HG02938 (cell line): ENCODE results near the gene PLD1.
"Not testable (repeated sequence)": the region's sequence is repeated elsewhere in the genome, so short reads cannot be mapped to it uniquely, and the experiment has no call there.

Source experiments
- ATAC-seq: cut with Tn5 transposase; IDR thresholded peaks from one replicate; pipeline ENCODE4 v1.9.1; 2021; ENCODE audit warnings: mild to moderate bottlenecking, moderate library complexity; ENCODE audit not compliant: unreplicated experiment

The PLD1 gene

GRCh38 chr3:171748064-171748924, 62.0 kb downstream of the PLD1 start:
- no peak for ATAC-seq

DNA sequence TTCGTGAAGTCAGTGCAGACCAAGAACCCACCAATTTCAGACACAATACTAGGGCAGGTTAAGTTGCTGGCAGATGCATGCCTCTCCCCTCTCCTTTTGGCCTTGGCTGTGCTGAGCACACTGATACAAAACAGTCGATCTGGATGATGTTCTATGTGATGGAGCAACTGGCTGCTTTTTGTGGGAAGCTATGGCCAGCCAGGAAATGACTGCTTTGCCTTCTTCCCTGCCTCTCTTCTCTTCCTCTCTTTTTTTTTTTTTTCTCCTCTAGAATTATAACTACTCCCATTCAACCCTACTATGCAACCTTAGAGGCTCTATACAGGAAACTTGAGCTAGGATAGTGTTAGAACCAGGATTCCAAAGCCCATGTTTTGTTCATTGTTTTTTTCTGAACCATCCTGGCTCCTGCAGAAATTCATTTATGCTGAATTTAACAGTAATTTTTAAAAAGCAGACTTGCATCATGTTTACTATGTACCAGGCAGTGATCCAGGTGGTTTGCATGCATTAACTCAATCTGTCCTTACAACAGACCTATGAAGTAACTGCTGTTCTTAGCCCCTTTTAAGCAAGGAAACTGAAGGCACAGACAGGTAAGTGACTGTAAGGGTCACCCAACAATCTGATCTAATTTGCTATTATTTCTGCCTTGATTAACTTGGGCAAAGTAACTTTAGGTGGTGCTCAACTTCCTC, 62.9 kb downstream of the PLD1 start:
- ATAC-seq, result no peak

GRCh38 chr3:171746320-171747222, 63.7 kb downstream of the PLD1 start:
- ATAC-seq, result not testable (repeated sequence)

GRCh38 chr3:171745577-171746319, 64.5 kb downstream of the PLD1 start:
- no peak for ATAC-seq

DNA sequence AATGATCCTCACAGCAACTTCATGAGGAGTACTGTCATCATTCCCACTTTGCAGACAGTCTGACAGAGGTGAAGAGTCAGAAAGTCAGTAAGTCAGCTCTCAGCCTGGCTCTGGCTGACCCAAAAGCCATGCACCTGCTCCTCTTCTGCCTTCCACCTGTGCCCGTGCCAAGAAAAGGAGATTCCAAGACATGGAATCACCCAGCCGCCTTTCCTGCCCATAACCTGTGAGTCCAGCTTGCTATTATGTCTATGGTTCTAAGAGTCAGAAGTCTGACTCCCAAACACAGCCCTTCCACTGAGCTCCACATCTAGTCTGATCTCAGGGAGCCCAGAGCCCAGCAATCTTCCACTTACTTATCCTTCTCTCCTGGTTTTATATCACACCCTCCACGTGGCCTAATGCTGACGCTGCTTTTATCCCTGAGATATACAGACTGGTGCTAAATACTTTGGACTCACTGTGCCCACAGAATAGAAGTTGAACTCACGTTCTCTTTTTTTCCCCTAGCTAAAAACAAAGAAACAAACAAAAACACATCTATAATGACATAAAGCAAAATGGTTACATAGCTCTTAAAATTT, 66.0 kb downstream of the PLD1 start:
- no peak for ATAC-seq

DNA sequence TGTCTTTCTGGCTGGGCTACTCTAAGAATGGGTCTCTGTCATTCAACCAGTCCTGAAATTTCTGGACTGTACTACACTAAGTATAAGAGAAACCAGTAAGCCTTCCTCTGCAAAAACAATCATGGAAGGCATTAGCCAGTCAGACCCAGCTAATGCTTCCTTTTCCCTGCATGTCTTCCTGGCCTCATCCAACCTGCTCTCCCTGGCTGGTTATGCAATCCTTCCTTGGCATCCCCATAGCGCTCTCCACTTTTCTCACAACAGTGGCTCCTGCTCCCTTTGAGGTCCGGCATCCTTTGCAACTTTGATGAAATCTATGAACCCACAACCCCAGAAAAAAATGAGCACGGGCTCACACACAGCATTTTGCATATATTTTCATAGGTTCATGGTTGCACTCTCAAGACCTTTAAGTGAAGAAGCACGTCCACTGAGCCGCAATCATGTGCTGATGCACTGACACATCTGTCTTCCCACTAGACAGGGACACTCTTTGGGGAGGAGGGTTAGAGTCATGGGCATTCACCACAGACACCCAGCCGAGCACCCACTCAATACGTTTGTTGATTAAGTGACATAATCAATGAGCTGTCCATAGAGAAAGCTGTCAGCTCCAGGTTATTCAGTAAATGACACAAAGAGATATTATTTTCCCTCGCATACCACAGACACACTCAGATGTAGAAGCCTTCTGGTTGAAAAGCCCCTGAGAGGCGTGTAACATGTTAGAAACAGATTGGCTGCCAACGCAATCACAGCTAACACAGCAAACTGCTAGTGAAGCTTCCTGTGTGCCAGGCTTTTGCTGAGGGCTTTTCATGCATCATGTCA, 66.7 kb downstream of the PLD1 start:
- no peak for ATAC-seq

DNA sequence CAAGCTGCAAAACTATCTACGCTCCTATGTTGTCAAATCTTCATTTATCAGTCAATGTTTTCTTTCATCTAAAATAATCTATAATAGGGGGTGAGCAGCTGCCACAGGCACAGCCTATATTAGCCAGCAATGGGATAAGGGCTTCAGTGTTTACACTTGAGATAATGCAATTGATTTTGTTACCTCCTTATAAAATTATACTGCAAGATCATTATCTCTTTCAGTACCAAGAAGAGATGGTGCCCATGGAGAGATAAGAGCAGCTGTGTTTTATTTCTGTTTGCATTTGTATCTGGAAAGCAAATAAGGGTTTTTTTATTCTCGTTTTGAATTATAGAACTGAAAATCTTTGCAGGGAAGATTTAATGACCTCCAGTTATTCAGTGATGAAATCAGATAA, 68.9 kb downstream of the PLD1 start:
- ATAC-seq, result no peak

DNA sequence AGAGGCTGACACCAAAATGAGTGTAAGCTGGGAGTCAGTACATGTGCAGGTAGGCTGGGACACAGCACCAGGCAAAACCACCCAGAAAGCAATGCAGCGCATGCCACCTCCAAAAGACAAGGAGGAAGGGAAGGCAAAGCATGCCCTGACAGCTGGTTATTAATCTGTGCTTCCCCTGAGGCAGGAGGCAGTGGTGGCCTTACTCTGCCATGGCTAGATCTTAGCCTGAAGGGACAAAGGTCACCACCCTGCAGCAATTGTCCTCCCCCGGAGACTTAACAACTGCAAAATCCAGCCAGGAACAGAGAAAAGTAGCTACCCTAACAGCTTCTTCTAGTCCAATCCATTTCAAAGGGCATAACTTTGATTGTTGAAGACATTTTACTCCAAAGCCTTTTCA, 73.7 kb downstream of the PLD1 start:
- no peak for ATAC-seq

DNA sequence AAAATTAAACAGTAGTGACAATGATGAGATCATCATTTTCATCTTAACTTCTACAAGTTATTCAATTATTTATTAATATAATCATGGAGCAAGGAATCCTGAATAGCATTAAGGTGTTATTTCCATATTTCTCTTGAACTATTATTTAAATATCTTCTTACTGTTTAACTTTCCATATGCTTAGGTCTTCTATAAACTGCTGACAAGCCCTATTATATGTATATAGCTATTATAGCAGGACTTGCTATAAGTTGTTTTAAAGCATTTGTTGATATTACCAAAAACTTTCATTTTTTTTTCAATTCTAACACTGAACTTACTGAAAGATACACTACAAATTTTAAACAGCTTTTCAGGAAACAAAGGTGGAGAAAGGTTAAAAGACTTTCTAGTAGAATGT, 76.7 kb downstream of the PLD1 start:
- no peak for ATAC-seq

- ATAC-seq, result no peak
These were observed 77.5 kb downstream of the PLD1 start for GRCh38 chr3:171732756-171733155.

DNA sequence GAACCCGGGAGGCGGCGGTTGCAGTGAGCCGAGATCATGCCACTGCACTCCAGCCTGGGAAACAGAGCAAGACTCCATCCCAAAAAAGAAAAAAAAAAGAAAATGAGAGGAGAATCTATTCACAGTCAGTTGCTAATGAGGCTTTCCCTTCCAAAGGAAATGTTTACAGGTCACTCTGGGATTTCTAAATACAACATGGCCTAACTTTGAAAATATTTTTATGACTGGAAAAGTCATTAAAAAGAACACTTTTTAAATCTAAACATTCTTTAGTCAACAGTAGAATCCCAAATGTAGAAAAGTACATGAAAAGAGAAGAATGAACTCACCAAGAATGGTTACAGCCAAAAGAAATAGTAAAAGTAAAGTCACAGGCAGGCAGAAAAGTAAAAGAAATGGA, 78.6 kb downstream of the PLD1 start:
- no peak for ATAC-seq

DNA sequence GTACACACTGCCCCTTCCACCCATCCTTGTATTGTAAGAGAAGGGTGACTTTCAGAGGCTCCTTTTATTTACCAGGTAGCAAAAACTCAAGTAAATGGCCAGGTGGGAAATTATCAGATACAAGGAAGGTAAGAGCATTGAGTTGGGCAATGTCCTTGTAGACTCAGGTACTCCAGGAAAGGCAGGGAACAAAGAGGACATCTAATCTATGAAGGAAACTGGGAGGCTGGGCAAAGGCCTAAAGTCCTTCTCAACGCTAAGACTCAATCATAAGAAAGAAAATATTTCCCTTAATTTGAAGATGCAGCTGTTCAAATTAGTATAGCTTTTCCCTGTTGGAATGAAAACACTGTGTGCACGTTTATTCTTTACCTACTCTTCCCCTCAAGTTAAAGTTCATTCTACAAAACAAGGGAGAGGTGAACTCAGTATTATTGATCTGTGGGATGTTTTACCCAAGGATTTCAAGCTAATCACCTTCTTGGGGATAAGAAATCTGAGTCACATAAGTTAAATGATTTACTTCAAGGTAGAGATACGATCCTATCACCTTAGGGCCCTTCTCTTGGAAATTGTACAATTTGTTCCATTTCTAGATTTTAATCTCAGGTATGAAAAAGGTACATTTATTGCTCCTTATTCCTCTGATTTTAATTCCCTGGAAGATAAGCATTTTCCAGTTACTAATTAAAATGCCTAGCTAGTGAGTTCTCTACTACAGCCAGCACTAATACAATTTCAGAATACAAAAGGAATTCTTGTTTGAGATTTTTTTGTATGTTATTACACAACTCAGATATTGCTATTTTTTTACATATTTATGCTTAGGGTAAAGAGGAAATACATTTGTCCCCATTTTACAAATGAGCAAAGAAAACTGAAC, 80.6 kb downstream of the PLD1 start:
- no peak for ATAC-seq

DNA sequence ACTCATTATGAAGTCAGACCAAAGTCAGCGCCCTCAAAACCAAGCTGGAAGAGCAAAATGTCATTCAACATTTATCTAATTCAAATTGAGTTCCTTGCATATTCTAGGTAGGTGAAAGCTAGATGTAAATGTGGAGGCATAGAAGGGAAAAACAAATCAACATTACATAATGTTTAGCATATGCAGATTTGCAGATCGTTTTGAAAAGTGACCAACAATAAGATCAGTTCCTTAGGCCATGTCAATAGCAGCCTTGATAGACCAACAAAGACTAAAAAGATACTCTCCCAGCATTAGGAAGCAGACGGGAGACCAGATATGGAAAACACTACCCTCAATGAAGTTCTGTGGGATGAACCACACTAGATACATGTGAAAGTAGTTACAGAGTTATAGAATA, 83.0 kb downstream of the PLD1 start:
- no peak for ATAC-seq

DNA sequence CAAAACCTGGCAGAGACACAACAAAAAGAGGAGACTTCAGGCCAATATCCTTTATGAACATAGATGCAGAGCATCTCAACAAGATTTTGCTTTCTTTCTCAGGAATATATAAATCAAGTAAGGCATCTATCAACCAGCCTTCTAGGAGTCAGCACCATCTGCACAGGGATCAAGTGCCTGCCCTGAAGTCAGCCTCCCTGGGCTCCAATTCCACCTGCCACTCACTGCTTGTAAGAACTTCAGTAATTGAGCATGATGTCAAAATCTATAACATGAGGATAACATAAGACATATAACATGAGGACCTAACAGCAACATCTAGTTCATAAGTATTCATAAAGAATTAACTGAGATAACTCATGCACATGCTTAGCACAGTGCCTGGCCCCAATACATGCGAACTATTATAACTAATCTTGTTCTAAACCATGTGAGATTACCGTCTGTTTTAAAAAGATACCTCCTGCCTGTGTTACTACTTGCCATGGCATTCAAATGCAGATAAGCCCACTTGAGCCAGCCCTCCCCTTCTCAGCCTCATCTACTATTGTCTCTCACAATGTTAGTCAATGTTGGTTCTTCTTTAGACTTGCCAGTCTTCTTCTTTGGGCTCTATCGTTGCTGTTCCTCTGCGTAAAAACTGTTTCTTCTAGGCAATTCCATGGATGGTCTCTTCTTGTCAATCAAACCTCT, 91.6 kb downstream of the PLD1 start:
- ATAC-seq, result no peak

GRCh38 chr3:171715155-171715554, 95.1 kb downstream of the PLD1 start:
- no peak for ATAC-seq

DNA sequence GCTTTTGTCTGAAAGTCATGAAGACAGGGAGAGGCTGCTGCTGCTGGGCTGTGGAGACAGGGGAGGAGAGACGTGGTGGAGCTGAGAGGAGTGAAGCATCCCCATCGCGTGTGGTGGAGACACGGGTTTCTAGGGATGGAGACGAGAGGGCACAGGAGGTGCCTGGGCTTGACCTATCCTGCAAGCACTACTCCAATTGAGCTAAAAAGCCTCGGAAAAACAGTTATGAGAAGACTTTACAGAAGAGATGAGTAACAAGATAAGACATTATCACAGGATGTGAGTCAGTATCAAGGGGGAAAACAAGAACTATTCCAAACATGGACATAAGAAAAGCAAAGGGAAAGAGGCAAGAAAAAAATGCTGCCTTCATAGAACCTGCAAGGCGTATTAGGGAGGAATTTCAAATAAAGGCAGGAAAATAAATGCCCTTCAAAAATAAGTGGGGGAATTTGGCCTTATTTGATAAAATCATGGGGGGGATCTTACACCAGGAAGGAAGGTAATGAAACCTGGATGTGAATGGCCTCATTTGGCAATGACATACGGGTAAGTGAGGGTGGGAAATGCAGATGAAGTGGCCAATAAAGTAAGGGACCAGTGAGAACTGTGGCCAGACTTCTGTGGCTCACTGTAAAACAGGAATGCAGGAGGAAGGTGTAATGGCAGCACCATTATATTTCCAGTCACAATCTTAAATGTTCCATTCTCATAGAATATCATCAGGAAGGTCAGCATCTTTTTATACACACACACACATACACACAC, 97.9 kb downstream of the PLD1 start:
- ATAC-seq, result no peak
